Subcutaneous abdominal adipose tissue (tissue), 5 donors: Measurements from ENCODE around the gene SVIL.

Source experiments
- H3K27ac ChIP-seq: one replicate; pipeline ENCODE4 v1.7.0; 2013; ENCODE audit warnings: low read depth, mild to moderate bottlenecking, inconsistent platforms, low read length, moderate library complexity
- H3K27me3 ChIP-seq, 5 donors: one replicate each; pipeline ENCODE4 v1.7.0; 2013; ENCODE audit warnings: low read length in 5 of 5, inconsistent platforms in 1 of 5; ENCODE audit not compliant: control insufficient read depth in 5 of 5, insufficient read depth in 4 of 5
- H3K36me3 ChIP-seq, 5 donors: one replicate each; pipeline ENCODE4 v1.7.0; 2013; ENCODE audit warnings: low read length in 5 of 5; ENCODE audit not compliant: control insufficient read depth in 5 of 5, insufficient read depth in 5 of 5
- H3K4me1 ChIP-seq, 5 donors: one replicate each; pipeline ENCODE4 v1.7.0; 2013; ENCODE audit warnings: low read length in 5 of 5, mild to moderate bottlenecking in 3 of 5, moderate library complexity in 1 of 5; ENCODE audit not compliant: control insufficient read depth in 5 of 5, insufficient read depth in 5 of 5
- H3K4me3 ChIP-seq, 5 donors: one replicate each; pipeline ENCODE4 v1.7.0; 2013; ENCODE audit warnings: low read length in 5 of 5, low read depth in 1 of 5
- H3K9ac ChIP-seq, 5 donors: one replicate each; pipeline ENCODE4 v1.7.0; 2013; ENCODE audit warnings: low read length in 5 of 5, mild to moderate bottlenecking in 4 of 5, moderate library complexity in 3 of 5
- H3K9me3 ChIP-seq, 5 donors: one replicate each; pipeline ENCODE4 v1.7.0; 2013; ENCODE audit warnings: low read length in 5 of 5; ENCODE audit not compliant: control insufficient read depth in 5 of 5
- donor health status: healthy.
- donor health status: healthy.
- donor health status: healthy.
- donor health status: healthy.
- donor health status: healthy.

The SVIL gene

GRCh38 chr10:29530112-29530976, 104.4 kb downstream of the SVIL start:
- no peak overlapping the region for H3K4me3 ChIP-seq

GRCh38 chr10:29529146-29529545, 105.6 kb downstream of the SVIL start:
- peaks cover under 1 to 45% (median 24%) of the 10 kb centered on the region in 5 donors for H3K36me3 ChIP-seq
- H3K9ac ChIP-seq: no peak overlapping the region
- no peak overlapping the region for H3K4me3 ChIP-seq
- no peaks in the 10 kb centered on the region for H3K9me3 ChIP-seq
- peaks cover 0 to 13% (median 3%) of the 10 kb centered on the region in 5 donors for H3K4me1 ChIP-seq
- no peak overlapping the region for H3K27ac ChIP-seq
- no peaks in the 10 kb centered on the region for H3K27me3 ChIP-seq

More at GRCh38 chr10:29530112-29530976, 104.4 kb downstream of the SVIL start:
- Histone ChIP-seq H3K36me3 (peaks cover 0 to 37% (median 21%) of the 10 kb centered on the region in 5 donors), H3K4me1 (peaks cover 0 to 6% (median 3%) of the 10 kb centered on the region in 5 donors), H3K27ac (no peak overlapping the region), H3K9me3 (no peaks in the 10 kb centered on the region), H3K9ac (no peak overlapping the region), H3K27me3 (no peaks in the 10 kb centered on the region)

- Histone ChIP-seq H3K27ac (no peak overlapping the region), H3K36me3 (peaks cover 25 to 66% (median 43%) of the 10 kb centered on the region in 5 donors), H3K4me3 (no peak overlapping the region), H3K4me1 (peaks cover 0 to 8% (median 0%) of the 10 kb centered on the region in 5 donors), H3K9ac (no peak overlapping the region), H3K27me3 (no peaks in the 10 kb centered on the region), H3K9me3 (no peaks in the 10 kb centered on the region)
These were observed 109.0 kb downstream of the SVIL start for GRCh38 chr10:29525762-29526161.

GRCh38 chr10:29524720-29525119, 110.1 kb downstream of the SVIL start:
- no peak overlapping the region for H3K9ac ChIP-seq
- H3K4me1 ChIP-seq: peaks cover 0 to 8% (median 0%) of the 10 kb centered on the region in 5 donors

GRCh38 chr10:29524294-29524693, 110.5 kb downstream of the SVIL start:
- H3K9me3 ChIP-seq: no peaks in the 10 kb centered on the region
- peaks cover 29 to 66% (median 43%) of the 10 kb centered on the region in 5 donors for H3K36me3 ChIP-seq
- H3K9ac ChIP-seq: no peak overlapping the region
- H3K27ac ChIP-seq: no peak overlapping the region
- no peak overlapping the region for H3K4me3 ChIP-seq
- no peaks in the 10 kb centered on the region for H3K27me3 ChIP-seq
- peaks cover 0 to 8% (median 0%) of the 10 kb centered on the region in 5 donors for H3K4me1 ChIP-seq

More at GRCh38 chr10:29524720-29525119, 110.1 kb downstream of the SVIL start:
- Histone ChIP-seq H3K36me3 (peaks cover 25 to 67% (median 43%) of the 10 kb centered on the region in 5 donors), H3K27ac (no peak overlapping the region), H3K9me3 (no peaks in the 10 kb centered on the region), H3K4me3 (no peak overlapping the region), H3K27me3 (no peaks in the 10 kb centered on the region)

- peaks cover 0 to 8% (median 0%) of the 10 kb centered on the region in 5 donors for H3K4me1 ChIP-seq
- no peak overlapping the region for H3K9ac ChIP-seq
- no peaks in the 10 kb centered on the region for H3K9me3 ChIP-seq
- peaks cover 29 to 68% (median 41%) of the 10 kb centered on the region in 5 donors for H3K36me3 ChIP-seq
- no peak overlapping the region for H3K4me3 ChIP-seq
- H3K27me3 ChIP-seq: no peaks in the 10 kb centered on the region
- H3K27ac ChIP-seq: no peak overlapping the region
These were observed 111.9 kb downstream of the SVIL start for GRCh38 chr10:29522918-29523317.

- H3K4me3 ChIP-seq: no peak overlapping the region
- no peak overlapping the region for H3K9ac ChIP-seq
These were observed 112.5 kb downstream of the SVIL start for GRCh38 chr10:29522061-29522855.

GRCh38 chr10:29519659-29520058, 115.1 kb downstream of the SVIL start:
- Histone ChIP-seq H3K9ac (no peak overlapping the region), H3K27me3 (no peaks in the 10 kb centered on the region), H3K9me3 (no peaks in the 10 kb centered on the region), H3K27ac (no peak overlapping the region), H3K4me3 (no peak overlapping the region), H3K36me3 (peaks cover 29 to 57% (median 36%) of the 10 kb centered on the region in 5 donors), H3K4me1 (peaks cover 0 to 6% (median 0%) of the 10 kb centered on the region in 5 donors)

More at GRCh38 chr10:29522061-29522855, 112.5 kb downstream of the SVIL start:
- H3K27ac ChIP-seq: no peak overlapping the region
- peaks cover 0 to 8% (median 0%) of the 10 kb centered on the region in 5 donors for H3K4me1 ChIP-seq
- H3K9me3 ChIP-seq: no peaks in the 10 kb centered on the region
- peaks cover 29 to 68% (median 41%) of the 10 kb centered on the region in 5 donors for H3K36me3 ChIP-seq
- H3K27me3 ChIP-seq: no peaks in the 10 kb centered on the region

GRCh38 chr10:29517352-29517923, 117.3 kb downstream of the SVIL start:
- Histone ChIP-seq H3K9ac (no peak overlapping the region), H3K36me3 (peaks cover 13 to 38% (median 16%) of the 10 kb centered on the region in 5 donors), H3K9me3 (no peaks in the 10 kb centered on the region), H3K27me3 (no peaks in the 10 kb centered on the region), H3K27ac (no peak overlapping the region), H3K4me3 (no peak overlapping the region), H3K4me1 (no peaks in the 10 kb centered on the region)
